ENCODE data around the gene GRAMD1A.
A peak's percentile ranks its signal among the peaks of the same experiment; 100 is the strongest.
"Not testable (repeated sequence)": the region's sequence is repeated elsewhere in the genome, so short reads cannot be mapped to it uniquely, and the experiment has no call there.

The GRAMD1A gene

DNA sequence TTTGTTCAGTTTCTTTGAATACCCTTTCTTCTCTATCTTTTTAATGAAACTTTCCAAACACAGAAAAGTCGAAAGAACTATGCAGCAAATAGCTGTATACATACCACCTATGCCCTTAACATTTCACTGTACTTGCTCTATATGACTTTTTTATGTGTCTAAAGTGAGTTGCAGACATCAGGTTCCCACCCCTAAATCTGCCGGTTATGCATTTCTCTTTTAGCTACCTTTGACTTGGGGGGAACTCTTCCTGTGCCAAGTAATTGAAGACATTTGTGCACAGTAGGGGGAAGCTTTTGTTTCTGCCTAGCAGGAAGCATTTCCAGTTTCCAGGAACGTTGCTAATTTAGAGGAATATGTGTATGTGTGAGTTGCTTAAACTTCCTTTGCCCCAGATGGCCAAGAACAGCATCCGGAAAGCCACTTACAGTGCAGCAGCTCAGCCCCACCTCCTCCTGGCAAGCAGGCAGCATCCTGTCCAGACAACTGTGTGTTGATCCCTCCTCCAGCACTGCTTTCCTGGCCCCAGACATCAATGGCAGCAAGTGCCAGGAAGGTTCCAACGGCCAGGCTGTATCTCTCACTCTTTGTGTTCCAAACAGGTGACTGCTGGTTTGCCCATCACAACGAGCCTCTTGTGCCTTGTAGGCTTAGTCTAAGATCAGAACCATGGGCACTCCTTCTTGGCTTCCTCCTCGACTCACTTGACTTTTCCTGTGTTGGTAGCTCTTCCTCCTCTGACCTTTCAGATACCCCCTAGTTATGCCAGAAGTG lies 14.7 kb upstream of the GRAMD1A start:
- in situ Hi-C loops (cut with HindIII; ENCODE audit: low pct_unique_long_range_greater_than_20kb, low sequenced_read_pairs), result no loop called here
- peak in 1 of 2 experiments; percentile 38 for DNase-seq (ENCODE audit: low read depth in 1 of 2, low spot score in 1 of 2)
- no peak for TF ChIP-seq JUND (IDR thresholded peaks at IDR 0.05; ENCODE audit: low read depth)

- in situ Hi-C loops (cut with HindIII; ENCODE audit: low pct_unique_long_range_greater_than_20kb, low sequenced_read_pairs), result no loop called here
- TF ChIP-seq JUND (IDR thresholded peaks at IDR 0.05; ENCODE audit: low read depth), result no peak
- no peak for DNase-seq (ENCODE audit: low read depth in 1 of 2, low spot score in 1 of 2)
Measured at GRCh38 chr19:34988119-34988518, 12.0 kb upstream of the GRAMD1A start.

- in situ Hi-C loops (cut with HindIII; ENCODE audit: low pct_unique_long_range_greater_than_20kb, low sequenced_read_pairs), result no loop called here
- TF ChIP-seq JUND (IDR thresholded peaks at IDR 0.05; ENCODE audit: low read depth), result no peak
- DNase-seq (ENCODE audit: low read depth in 1 of 2, low spot score in 1 of 2), result no peak
Measured at GRCh38 chr19:34989298-34989697, 10.8 kb upstream of the GRAMD1A start.

- no peak for DNase-seq (ENCODE audit: low read depth in 1 of 2, low spot score in 1 of 2)
- in situ Hi-C loops (cut with HindIII; ENCODE audit: low pct_unique_long_range_greater_than_20kb, low sequenced_read_pairs), result no loop called here
- no peak for TF ChIP-seq JUND (IDR thresholded peaks at IDR 0.05; ENCODE audit: low read depth)
Measured at GRCh38 chr19:34990578-34991192, 9.4 kb upstream of the GRAMD1A start.

- DNase-seq (ENCODE audit: low read depth in 1 of 2, low spot score in 1 of 2), result no peak
- no peak for TF ChIP-seq JUND (IDR thresholded peaks at IDR 0.05; ENCODE audit: low read depth)
- in situ Hi-C loops (cut with HindIII; ENCODE audit: low pct_unique_long_range_greater_than_20kb, low sequenced_read_pairs), result no loop called here
Measured at GRCh38 chr19:34991542-34992333, 8.4 kb upstream of the GRAMD1A start.

- DNase-seq (ENCODE audit: low read depth in 1 of 2, low spot score in 1 of 2); in situ Hi-C loops (cut with HindIII; ENCODE audit: low pct_unique_long_range_greater_than_20kb, low sequenced_read_pairs): not testable (repeated sequence)
Measured at GRCh38 chr19:34992582-34992981, 7.5 kb upstream of the GRAMD1A start.

GRCh38 chr19:34994286-34994642 lies 5.9 kb upstream of the GRAMD1A start:
- TF ChIP-seq JUND (IDR thresholded peaks at IDR 0.05; ENCODE audit: low read depth), result no peak
- DNase-seq (ENCODE audit: low read depth in 1 of 2, low spot score in 1 of 2), result no peak
- in situ Hi-C loops (cut with HindIII; ENCODE audit: low pct_unique_long_range_greater_than_20kb, low sequenced_read_pairs), result no loop called here

DNA sequence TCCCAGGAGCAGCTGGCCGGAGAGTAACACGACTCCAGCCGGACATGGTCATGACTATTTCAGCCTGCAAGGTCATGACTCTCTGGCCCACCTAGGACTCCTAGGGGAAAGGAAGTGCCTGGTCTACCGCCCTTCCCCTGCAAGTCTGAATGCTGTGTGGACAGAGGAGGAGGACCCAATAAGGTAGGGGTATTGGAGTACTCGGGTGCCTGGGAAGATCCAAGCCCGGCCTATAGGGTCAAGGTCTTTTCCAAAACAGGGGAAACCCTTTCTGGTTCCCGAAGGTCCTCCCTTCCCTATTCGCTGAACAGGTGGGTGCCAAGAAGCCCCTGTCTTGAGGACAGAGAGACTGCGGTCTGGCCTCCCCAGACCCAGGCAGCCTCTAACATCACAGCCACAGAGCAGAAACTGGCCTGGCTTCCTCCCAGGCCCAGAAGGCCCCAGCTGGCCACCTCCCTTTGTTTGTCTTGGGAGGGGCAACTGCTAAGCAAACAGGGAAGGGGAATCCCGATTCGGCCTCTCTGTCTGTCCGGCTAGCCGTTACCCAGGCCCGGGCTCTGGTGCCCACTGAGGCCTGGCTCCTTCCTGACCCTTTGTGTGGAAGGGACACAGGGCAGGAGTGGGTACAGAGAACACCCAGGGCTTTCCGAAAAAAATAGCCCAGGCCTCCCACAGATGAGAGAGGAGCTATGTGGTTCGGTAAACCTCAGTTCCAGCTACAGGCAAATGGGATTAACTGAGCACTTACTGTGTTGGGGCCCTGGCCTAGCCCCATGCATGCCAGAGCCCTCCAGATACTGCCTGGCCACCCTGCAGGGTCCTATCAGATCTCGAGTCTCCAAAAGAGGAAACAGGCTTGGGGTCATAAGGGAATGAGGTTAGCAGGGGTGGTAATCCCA lies 5.2 kb upstream of the GRAMD1A start:
- no peak for TF ChIP-seq JUND (IDR thresholded peaks at IDR 0.05; ENCODE audit: low read depth)
- DNase-seq (ENCODE audit: low read depth in 1 of 2, low spot score in 1 of 2), result peak; percentile 62 to 84
- in situ Hi-C loops (cut with HindIII; ENCODE audit: low pct_unique_long_range_greater_than_20kb, low sequenced_read_pairs), result no loop called here

DNA sequence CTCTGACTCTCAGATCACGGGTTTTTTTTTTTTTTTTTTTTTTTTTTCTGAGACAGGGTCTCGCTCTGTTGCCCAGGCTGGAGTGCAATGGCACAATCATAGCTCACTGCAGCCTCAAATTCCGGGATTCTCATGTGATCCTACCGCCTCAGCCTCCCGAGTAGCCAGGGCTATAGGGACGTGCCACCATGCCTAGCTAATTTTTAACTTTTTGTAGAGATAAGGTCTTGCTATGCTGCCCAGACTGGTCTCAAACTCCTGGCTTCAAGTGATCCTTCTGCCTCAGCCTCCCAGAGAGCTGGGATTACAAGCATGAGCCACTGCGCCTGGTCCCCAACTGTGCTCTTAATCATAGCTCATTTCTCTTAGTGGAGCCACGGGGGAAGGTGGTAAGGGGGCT lies 4.6 kb upstream of the GRAMD1A start:
- TF ChIP-seq JUND (IDR thresholded peaks at IDR 0.05; ENCODE audit: low read depth), result no peak
- no peak for DNase-seq (ENCODE audit: low read depth in 1 of 2, low spot score in 1 of 2)
- in situ Hi-C loops (cut with HindIII; ENCODE audit: low pct_unique_long_range_greater_than_20kb, low sequenced_read_pairs), result no loop called here

- no peak for DNase-seq (ENCODE audit: low read depth in 1 of 2, low spot score in 1 of 2)
- no peak for TF ChIP-seq JUND (IDR thresholded peaks at IDR 0.05; ENCODE audit: low read depth)
- in situ Hi-C loops (cut with HindIII; ENCODE audit: low pct_unique_long_range_greater_than_20kb, low sequenced_read_pairs), result no loop called here
Measured at GRCh38 chr19:34997071-34997617, 3.0 kb upstream of the GRAMD1A start.

DNA sequence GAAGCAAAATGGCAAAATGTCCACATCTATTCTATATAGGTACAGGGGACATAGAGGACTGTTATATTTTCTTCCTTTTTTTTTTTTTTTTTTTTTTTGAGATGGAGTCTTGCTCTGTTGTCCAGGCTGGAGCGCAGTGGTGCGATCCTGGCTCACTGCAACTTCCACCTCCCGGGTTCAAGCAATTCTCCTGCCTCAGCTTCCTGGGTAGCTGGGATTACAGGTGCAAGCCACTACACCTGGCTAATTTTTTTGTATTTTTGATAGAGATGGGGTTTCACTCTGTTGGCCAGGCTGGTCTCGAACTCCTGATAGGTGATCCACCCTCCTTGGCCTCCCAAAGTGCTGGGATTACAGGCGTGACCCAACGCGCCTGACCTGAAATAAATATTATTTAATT lies 1.9 kb upstream of the GRAMD1A start:
- DNase-seq (ENCODE audit: low read depth in 1 of 2, low spot score in 1 of 2); in situ Hi-C loops (cut with HindIII; ENCODE audit: low pct_unique_long_range_greater_than_20kb, low sequenced_read_pairs): not testable (repeated sequence)
